ENCODE measurements around the gene SCN9A. TPM values are rescaled to one million over a fixed set of nuclear protein-coding genes. Genes with fewer than 3 reads are reported as not detected.

The SCN9A gene
- total and polyA plus RNA-seq, 9 of the 15 experiments (the other 6 are each of a cell fraction or from before 2014, with no cell fraction given): 1.4 to 22.8 (median 7.1) TPM

- no peak for TF ChIP-seq ZZZ3 (IDR thresholded peaks at IDR 0.05)
- no peak for TF ChIP-seq GTF2E2 (tag; IDR thresholded peaks at IDR 0.05)
- TF ChIP-seq ESRRB (CRISPR knock-in tag; IDR thresholded peaks at IDR 0.05; ENCODE audit: borderline replicate concordance): no peak
These were observed 14.8 kb downstream of the SCN9A start (continued) for GRCh38 chr2:166360906-166361305.

GRCh38 chr2:166360426-166360825, 15.3 kb downstream of the SCN9A start:
- Histone ChIP-seq H3K4me3 (no peak overlapping the region), H2AFZ (ENCODE audit: low read depth, low read length) (peak overlapping the region; percentile 40; the same call in 1 of the 2 replicates), H4K20me1 (replicated peaks; ENCODE audit: control insufficient read depth, insufficient read depth, low read length) (no peaks in the 10 kb centered on the region), H3K27me3 (ENCODE audit: control insufficient read depth in 2 of 2, insufficient read depth in 2 of 2, low read length in 2 of 2) (no peaks in the 10 kb centered on the region), H3K4me1 (replicated peaks in 1 of 2; ENCODE audit: control insufficient read depth in 2 of 2, insufficient read depth in 2 of 2, low read length in 2 of 2) (peaks cover 6 to 52% of the 10 kb centered on the region in 2 experiments), H3K36me3 (ENCODE audit: control insufficient read depth, insufficient read depth, low read length) (no peaks in the 10 kb centered on the region), H3K9ac (ENCODE audit: insufficient read depth in 1 of 2, low read depth in 2 of 2, low read length in 2 of 2) (peak overlapping the region in 1 of 2 experiments; percentile 38; a peak in 1 of 4 replicates), H3K9me3 (replicated peaks; ENCODE audit: control insufficient read depth, insufficient read depth, low read depth, low read length) (no peaks in the 10 kb centered on the region), H3K4me2 (ENCODE audit: insufficient read depth, low read length) (no peak overlapping the region), H3K9me1 (ENCODE audit: control insufficient read depth, insufficient read depth, low read length) (no peaks in the 10 kb centered on the region), H3K79me2 (ENCODE audit: control insufficient read depth, insufficient read depth, low read length) (peaks cover 74% of the 10 kb centered on the region), H3K27ac (ENCODE audit: extremely low read depth, low read depth, low read length) (peak overlapping the region; percentile 34; the same call in 2 of the 3 replicates)
- no TSS peak for BruUV-seq (replicated peaks)
- intact Hi-C loops (cut with micrococcal nuclease) (loop anchor here (5.0 kb wide), 1 partner anchor 157 kb away; no protein-coding TSS in a partner anchor), in situ Hi-C loops (cut with MboI) (no loop called here)
- FAIRE-seq: no peak
- DNase-seq (ENCODE audit: extremely low read depth in 1 of 4, low spot score in 3 of 4): no peak
- ChIA-PET POLR2A (interaction anchor here (1.0 to 1.4 kb wide), 3 partner anchors 11 to 22 kb away, joined by 3 to 5 read pairs (median 3); no protein-coding TSS in a partner anchor), CTCF (ENCODE audit: low intra/inter-chr PET ratio) (interaction anchor here (1.2 kb wide), 1 partner anchor 56 kb away, joined by 3 read pairs; no protein-coding TSS in a partner anchor)
- ATAC-seq: peak; percentile 9
- no peak for TF ChIP-seq ZNF699 (CRISPR knock-in tag; IDR thresholded peaks at IDR 0.05; ENCODE audit: insufficient replicate concordance)
- no peak for TF ChIP-seq HDAC8 (tag; IDR thresholded peaks at IDR 0.05)
- TF ChIP-seq, protein P1, sequence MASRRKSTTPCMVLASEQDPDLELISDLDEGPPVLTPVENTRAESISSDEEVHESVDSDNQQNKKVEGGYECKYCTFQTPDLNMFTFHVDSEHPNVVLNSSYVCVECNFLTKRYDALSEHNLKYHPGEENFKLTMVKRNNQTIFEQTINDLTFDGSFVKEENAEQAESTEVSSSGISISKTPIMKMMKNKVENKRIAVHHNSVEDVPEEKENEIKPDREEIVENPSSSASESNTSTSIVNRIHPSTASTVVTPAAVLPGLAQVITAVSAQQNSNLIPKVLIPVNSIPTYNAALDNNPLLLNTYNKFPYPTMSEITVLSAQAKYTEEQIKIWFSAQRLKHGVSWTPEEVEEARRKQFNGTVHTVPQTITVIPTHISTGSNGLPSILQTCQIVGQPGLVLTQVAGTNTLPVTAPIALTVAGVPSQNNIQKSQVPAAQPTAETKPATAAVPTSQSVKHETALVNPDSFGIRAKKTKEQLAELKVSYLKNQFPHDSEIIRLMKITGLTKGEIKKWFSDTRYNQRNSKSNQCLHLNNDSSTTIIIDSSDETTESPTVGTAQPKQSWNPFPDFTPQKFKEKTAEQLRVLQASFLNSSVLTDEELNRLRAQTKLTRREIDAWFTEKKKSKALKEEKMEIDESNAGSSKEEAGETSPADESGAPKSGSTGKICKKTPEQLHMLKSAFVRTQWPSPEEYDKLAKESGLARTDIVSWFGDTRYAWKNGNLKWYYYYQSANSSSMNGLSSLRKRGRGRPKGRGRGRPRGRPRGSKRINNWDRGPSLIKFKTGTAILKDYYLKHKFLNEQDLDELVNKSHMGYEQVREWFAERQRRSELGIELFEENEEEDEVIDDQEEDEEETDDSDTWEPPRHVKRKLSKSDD (conservative IDR thresholded peaks at IDR 0.05; ENCODE audit: low read length): no peak
- TF ChIP-seq GABPA (tag; conservative IDR thresholded peaks at IDR 0.05; ENCODE audit: low read depth): no peak
- no peak for TF ChIP-seq MTA2 (IDR thresholded peaks at IDR 0.05; ENCODE audit: low read depth)
- TF ChIP-seq GTF2B (IDR thresholded peaks at IDR 0.05; ENCODE audit: extremely low read depth, insufficient read length): no peak
- TF ChIP-seq CSDE1 (IDR thresholded peaks at IDR 0.05): no peak
- TF ChIP-seq THRB (CRISPR knock-in tag; conservative IDR thresholded peaks at IDR 0.05): no peak
- TF ChIP-seq ETV1 (tag; conservative IDR thresholded peaks at IDR 0.05; ENCODE audit: low read depth): no peak
- no peak for TF ChIP-seq DPF2 (IDR thresholded peaks at IDR 0.05)
- TF ChIP-seq ZNF24 (IDR thresholded peaks at IDR 0.05): no peak
- TF ChIP-seq, protein P2, sequence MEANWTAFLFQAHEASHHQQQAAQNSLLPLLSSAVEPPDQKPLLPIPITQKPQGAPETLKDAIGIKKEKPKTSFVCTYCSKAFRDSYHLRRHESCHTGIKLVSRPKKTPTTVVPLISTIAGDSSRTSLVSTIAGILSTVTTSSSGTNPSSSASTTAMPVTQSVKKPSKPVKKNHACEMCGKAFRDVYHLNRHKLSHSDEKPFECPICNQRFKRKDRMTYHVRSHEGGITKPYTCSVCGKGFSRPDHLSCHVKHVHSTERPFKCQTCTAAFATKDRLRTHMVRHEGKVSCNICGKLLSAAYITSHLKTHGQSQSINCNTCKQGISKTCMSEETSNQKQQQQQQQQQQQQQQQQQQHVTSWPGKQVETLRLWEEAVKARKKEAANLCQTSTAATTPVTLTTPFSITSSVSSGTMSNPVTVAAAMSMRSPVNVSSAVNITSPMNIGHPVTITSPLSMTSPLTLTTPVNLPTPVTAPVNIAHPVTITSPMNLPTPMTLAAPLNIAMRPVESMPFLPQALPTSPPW (CRISPR knock-in tag; IDR thresholded peaks at IDR 0.05): no peak
